OCI-M1 (cell line): Measurements from ENCODE around the gene PPIH.
A peak's percentile ranks its signal among the peaks of the same experiment; 100 is the strongest.
"Not testable (repeated sequence)": the region's sequence is repeated elsewhere in the genome, so short reads cannot be mapped to it uniquely, and the experiment has no call there.

ENCODE experiments used
- DNase-seq: peaks from one replicate; lab custom pipeline; 2025; lab: John Stamatoyannopoulos, UW

Gene PPIH

DNA sequence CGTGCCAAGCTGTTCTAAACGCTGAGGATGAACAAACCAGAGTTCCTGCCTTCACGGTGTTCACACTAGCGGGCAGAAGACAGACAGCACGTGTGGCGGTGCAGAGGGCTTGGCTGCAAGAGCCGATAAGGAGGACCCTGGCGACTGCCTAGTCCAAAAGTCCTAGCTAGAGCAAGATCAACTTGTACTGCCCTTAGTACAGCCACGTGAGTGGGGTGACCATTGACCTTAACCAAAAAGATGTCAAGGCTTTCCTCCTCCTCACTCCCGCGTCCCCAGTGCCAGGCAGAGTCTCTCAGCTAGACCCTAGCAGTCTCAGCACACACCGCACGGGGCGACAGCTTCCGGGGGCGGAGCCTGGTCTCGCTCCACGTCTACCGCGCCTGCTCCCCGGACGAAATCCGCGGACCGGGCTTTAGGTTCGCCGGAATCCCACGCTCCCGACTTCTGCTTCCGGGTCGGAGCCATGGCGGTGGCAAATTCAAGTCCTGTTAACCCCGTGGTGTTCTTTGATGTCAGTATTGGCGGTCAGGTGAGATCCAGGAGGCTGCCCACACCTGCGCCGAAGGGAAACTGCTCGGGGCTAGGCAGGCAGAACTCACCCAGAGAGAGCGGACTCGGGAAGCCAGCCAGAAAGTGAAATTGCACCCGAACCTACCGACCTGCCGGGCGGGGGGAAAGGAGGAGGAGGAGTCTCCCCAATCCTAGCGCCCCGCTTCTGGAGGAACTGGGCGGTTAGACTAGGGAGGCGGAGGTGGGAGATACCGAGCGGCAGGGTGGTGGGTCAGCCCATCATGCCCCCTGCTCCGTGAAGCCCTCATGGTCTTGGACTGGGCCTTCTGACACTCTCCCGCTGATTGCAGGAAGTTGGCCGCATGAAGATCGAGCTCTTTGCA is at the start of gene PPIH:
Gene PPIH, plus strand, starts transcription at position 443 of the 896 bp plus-strand sequence. Its CDS starts 24 bp downstream, at position 467.
- DNase-seq = peak; percentile 97

GRCh38 chr1:42613803-42614131 is 44.5 kb upstream of the PPIH start:
- no peak for DNase-seq

- no peak for DNase-seq
Observed at GRCh38 chr1:42618866-42619265, 39.4 kb upstream of the PPIH start.

GRCh38 chr1:42620307-42620706 is 37.9 kb upstream of the PPIH start:
- DNase-seq = no peak

DNA sequence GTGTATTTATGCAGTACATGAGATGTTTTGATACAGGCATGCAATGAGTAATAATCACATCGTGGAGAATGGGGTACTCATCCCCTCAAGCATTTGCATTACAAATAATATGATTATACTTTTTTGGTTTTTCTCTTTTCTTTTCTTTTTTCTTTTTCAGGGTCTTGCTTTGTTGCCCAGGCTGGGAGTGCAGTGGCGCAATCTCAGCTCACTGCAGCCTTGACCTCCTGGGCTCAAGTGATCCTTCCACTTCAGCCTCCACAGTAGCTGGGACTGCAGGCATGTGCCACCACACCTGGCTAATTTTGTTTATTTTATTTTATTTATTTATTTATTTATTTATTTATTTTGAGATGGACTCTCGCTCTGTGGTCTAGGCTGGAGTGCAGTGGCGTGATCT is 37.0 kb upstream of the PPIH start:
- DNase-seq = not testable (repeated sequence)

DNA sequence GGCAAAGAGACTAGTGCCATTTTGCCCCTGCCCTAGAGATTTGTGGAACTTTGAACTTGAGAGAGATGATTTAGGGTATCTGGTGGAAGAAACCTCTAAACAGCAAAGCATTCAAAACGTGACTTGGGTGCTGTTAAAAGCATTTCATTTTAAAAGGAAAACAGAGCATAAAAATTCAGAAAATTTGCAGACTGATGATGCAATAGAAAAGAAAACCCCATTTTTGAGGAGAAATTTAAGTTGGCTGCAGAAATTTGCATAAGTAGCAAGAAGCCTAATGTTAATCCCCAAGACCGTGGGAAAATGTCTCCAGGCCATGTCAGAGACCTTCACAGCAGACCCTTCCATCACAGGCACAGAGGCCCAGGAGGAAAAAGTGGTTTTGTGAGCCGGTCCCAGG is 31.0 kb upstream of the PPIH start:
- DNase-seq = not testable (repeated sequence)

DNA sequence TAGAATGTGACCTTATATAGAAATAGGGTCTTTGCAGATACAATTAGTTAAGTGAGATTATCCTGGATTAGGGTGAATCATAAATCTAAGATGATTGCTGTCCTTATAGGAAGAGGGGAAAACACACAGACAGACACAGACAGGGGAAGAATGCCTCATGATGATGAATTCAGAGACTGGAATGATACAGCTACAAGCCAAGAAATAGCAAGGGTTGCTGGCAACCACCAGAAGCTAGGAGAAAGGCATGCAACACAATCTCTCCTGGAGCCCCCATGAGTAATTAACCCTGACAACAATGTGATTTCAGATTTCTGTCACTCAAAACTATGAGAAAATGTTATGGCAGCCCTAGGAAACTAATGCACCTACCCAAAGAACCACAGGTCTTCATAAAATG is 19.1 kb upstream of the PPIH start:
- no peak for DNase-seq

- DNase-seq = no peak
Observed at GRCh38 chr1:42646056-42646455, 12.2 kb upstream of the PPIH start.

DNA sequence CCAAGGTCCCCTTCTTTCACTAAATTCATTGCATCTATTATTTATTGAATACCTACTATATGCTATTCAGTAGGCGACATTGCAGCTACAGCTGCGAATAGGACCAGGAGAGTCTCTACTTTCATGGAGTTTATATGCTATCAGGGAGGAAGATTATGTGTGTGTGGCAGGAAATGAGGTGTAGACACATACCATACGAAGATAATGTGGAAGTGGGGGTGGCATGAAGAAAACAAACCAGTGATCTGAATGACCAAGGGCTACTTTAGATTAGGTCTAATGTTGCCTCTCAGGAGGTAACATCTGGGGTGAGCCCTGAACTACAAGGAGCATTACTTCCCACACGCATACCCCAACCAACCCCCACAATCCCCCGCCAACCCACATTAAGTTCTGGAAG is 1.0 kb upstream of the PPIH start:
- no peak for DNase-seq

DNA sequence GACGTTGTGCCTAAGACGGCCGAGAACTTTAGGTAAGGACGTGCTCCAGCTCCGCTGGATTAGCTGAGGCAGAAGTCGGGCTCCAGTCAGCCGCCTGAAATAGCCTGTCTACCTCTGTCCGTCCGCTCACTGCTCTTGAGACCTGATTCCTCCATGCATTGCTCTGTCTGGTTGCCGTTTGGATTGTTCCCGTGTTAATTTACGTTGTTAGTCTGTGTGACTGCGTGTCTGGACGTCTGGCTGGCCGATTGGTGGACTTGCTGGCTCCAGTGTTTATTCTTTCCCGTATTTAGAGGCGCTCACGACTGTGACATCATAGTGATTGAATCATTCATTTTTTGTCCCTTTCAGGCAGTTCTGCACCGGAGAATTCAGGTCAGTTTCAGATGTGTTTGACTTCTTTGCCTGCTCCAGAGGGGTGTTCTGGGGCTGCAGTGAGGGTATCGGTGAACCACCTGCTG is 684 bp downstream of the PPIH start:
- peak; percentile 59 for DNase-seq

GRCh38 chr1:42660907-42661500 is 2.8 kb downstream of the PPIH start:
- DNase-seq = peak; percentile 57

- no peak for DNase-seq
Observed at GRCh38 chr1:42669936-42670335, 11.7 kb downstream of the PPIH start.

- DNase-seq = no peak
Observed at GRCh38 chr1:42670425-42670824, 12.2 kb downstream of the PPIH start.

GRCh38 chr1:42674214-42674613 is 16.0 kb downstream of the PPIH start:
- DNase-seq = no peak

DNA sequence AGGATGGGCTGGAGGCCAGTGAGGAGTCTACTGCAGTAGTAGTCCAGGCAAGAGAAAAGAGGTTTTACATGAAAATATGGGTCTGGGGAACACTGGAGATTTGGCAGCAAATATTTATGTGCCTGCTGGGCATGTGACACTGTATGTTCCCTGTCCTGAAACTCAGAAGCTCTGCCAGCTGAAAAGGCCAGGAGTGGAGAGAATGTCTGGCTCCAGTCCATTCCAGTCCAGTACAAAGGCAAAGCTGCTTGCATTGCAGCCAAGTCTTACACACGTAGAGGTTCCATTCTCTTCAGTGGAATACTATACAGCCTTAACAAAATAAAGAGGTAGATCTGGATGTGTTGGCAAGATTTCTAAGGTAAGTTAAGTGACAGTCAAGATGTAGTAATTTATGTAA is 16.5 kb downstream of the PPIH start:
- DNase-seq = no peak

- DNase-seq = no peak
Observed at GRCh38 chr1:42675467-42675866, 17.2 kb downstream of the PPIH start.

DNA sequence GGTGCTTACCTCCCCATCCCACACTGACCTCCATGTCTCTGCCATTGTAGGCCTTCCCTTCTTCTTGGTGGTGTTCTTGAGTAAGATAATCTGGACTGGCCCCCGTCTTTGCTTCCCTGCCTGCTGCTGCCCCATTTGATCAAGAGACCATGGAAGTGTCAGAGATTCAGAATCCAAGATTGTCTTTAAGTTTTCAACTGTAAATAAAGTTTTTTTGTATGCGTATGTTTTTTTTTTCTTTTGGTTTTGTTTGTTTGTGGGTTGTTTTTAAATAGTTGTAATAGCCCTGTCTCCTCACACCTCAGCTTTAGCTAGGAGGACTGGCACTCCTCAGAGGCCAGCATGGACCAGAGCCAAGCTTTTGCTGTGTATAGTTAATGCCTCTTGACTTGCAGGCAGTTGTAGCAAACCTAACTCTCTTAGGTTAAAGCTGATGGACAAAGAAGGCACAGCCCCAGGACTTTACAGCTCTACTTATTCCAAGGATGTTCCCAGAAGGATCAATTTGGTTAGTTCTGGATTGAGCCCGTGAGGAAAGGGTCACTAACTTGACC is 18.4 kb downstream of the PPIH start:
- no peak for DNase-seq

- DNase-seq = no peak
Observed at GRCh38 chr1:42679364-42679983, 21.3 kb downstream of the PPIH start.

- DNase-seq = peak; percentile 31
Observed at GRCh38 chr1:42680055-42680454, 21.8 kb downstream of the PPIH start.

DNA sequence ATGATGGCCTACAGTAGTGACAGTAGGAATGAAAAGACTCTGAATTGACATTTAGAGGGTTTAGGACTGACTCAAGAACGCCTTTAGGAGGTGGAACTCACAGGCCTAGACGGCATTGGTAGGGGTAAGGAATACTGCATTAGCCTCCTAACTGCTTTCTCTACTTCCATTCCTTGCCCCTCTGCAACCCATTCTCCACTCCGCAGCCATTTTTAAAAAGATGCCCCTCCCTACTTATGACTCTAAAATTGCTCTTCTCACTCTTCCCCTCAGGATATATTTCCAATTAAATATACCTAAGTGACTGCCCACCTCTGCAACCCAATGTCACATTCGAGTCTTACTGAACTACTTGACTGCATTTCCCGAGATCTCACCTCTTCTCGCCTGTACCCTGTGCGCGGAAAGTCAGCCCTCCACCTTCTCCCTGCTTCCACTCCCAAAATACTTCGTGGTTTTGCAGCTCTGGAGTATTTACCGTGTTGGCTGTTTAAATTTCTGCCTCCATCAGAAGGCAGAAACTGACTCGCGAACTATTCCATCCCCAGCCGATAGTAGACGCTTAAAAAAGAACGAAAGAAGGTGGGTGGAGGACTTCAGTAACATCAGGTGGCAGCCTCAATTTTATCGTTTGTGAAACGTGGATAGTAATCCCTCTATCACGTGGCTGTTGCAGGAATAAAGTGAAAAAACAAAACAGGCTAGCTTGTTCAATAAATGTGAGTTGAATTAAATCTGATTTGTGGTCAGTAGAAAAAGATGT is 22.9 kb downstream of the PPIH start:
- DNase-seq = peak; percentile 72

DNA sequence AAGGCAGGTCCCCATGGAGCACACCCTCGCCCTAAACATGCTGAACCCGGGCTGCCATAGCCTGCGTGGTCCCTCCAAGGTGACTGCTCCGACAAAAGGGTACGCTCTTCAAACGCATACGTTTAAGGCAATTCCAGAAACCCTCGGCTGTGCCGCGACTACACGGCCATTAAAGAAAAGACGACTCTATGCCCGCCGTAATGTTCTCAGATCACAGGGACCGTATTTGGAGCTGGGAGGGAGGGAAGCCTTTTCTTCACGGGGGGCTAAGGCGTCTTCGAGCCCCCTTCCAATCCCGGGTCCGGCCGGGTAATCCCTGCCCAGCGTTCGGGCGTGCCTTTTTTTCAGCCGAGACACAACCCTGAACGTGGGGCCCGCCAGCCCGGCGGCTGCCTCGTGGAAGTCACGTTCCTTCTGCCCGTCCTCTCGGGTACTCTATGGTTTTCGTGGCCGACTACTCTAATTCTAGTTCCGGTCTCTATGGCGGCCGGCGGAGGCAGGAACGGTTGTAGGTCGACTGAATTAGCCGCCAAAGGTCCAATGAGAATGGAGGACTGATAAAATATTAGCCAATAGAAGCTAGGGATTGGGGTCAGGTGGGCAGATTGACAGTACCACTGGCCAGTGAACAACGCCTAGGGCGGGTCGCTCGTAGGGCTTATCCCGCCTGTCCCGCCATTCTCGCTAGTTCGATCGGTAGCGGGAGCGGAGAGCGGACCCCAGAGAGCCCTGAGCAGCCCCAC is 23.7 kb downstream of the PPIH start, which contains the start of gene YBX1:
Gene YBX1, plus strand, starts transcription at position 678 of the 743 bp plus-strand sequence. CDS start 148 bp downstream, outside the sequence.
- peak; percentile 99 for DNase-seq
